ENCODE measurements around the gene DMP1. TPM values are rescaled to one million over a fixed set of nuclear protein-coding genes. Genes with fewer than 3 reads are reported as not detected.
"Not testable (repeated sequence)": the region's sequence is repeated elsewhere in the genome, so short reads cannot be mapped to it uniquely, and the experiment has no call there.

Gene DMP1
- total RNA-seq, 4 donors from 2014 or later, result 0.11 TPM; not detected in 3

- no peak for TF ChIP-seq CTCF (IDR thresholded peaks at IDR 0.05 in 4 of 5, conservative IDR thresholded peaks at IDR 0.05 in 1 of 5)
- no peak for TF ChIP-seq POLR2A (IDR thresholded peaks at IDR 0.05)
These were observed 30.2 kb downstream of the DMP1 start for GRCh38 chr4:87680271-87680670.

GRCh38 chr4:87688316-87688715 lies 38.2 kb downstream of the DMP1 start:
- H3K4me1 ChIP-seq, result no peaks in the 10 kb centered on the region
- no peaks in the 10 kb centered on the region for H3K36me3 ChIP-seq
- no peaks in the 10 kb centered on the region for H3K27me3 ChIP-seq
- intact Hi-C loops (cut with DNase I; ENCODE audit: low total_unique reads), result no loop called here
- TF ChIP-seq POLR2A (IDR thresholded peaks at IDR 0.05), result no peak
- TF ChIP-seq CTCF (IDR thresholded peaks at IDR 0.05 in 4 of 5, conservative IDR thresholded peaks at IDR 0.05 in 1 of 5), result no peak
- H3K27ac ChIP-seq, result no peak overlapping the region
- H3K4me3 ChIP-seq, result no peak overlapping the region
- DNase-seq, result no peak
- no peaks in the 10 kb centered on the region for H3K9me3 ChIP-seq
- no peak for ATAC-seq
- in situ Hi-C loops (cut with MboI; ENCODE audit: low sequenced_read_pairs in 4 of 4), result loop anchor here in 3 of 4 donors (10.0 to 25.0 kb wide), 3 partner anchors 156 to 526 kb away; no protein-coding TSS in a partner anchor

More at GRCh38 chr4:87680271-87680670, 30.2 kb downstream of the DMP1 start:
- intact Hi-C loops (cut with DNase I; ENCODE audit: low total_unique reads), result no loop called here
- ATAC-seq (no peak), DNase-seq (no peak)
- Histone ChIP-seq H3K4me3 (no peak overlapping the region), H3K27ac (peak overlapping the region; percentile 22 to 52 (median 42)), H3K27me3 (no peaks in the 10 kb centered on the region), H3K4me1 (peaks cover 0 to 10% of the 10 kb centered on the region in 2 donors), H3K9me3 (no peaks in the 10 kb centered on the region), H3K36me3 (no peaks in the 10 kb centered on the region)
- in situ Hi-C loops (cut with MboI; ENCODE audit: low sequenced_read_pairs in 4 of 4), result loop anchor here (5.0 to 25.0 kb wide), 6 partner anchors 157 to 535 kb away; no protein-coding TSS in a partner anchor

- ATAC-seq; DNase-seq; H3K27ac ChIP-seq; H3K4me1 ChIP-seq; H3K36me3 ChIP-seq; H3K27me3 ChIP-seq; H3K4me3 ChIP-seq; intact Hi-C loops (cut with DNase I; ENCODE audit: low total_unique reads); H3K9me3 ChIP-seq: not testable (repeated sequence)
- in situ Hi-C loops (cut with MboI; ENCODE audit: low sequenced_read_pairs in 4 of 4), result loop anchor here in 2 of 4 donors (25.0 kb wide), 1 partner anchor 521 kb away; no protein-coding TSS in a partner anchor
These were observed 40.9 kb downstream of the DMP1 start for GRCh38 chr4:87690947-87691346.

GRCh38 chr4:87692060-87692459 lies 42.0 kb downstream of the DMP1 start:
- DNase-seq; ATAC-seq; H3K4me1 ChIP-seq; H3K27ac ChIP-seq; H3K27me3 ChIP-seq; H3K9me3 ChIP-seq; intact Hi-C loops (cut with DNase I; ENCODE audit: low total_unique reads); H3K36me3 ChIP-seq; H3K4me3 ChIP-seq: not testable (repeated sequence)
- in situ Hi-C loops (cut with MboI; ENCODE audit: low sequenced_read_pairs in 4 of 4), result loop anchor here in 2 of 4 donors (25.0 kb wide), 1 partner anchor 520 kb away; no protein-coding TSS in a partner anchor

GRCh38 chr4:87697272-87697671 lies 47.2 kb downstream of the DMP1 start:
- H3K4me3 ChIP-seq, result no peak overlapping the region
- ATAC-seq, result no peak
- no peak overlapping the region for H3K27ac ChIP-seq
- no peaks in the 10 kb centered on the region for H3K27me3 ChIP-seq
- H3K4me1 ChIP-seq, result no peaks in the 10 kb centered on the region
- no peak for DNase-seq
- in situ Hi-C loops (cut with MboI; ENCODE audit: low sequenced_read_pairs in 4 of 4) (loop anchor here in 2 of 4 donors (25.0 kb wide), 1 partner anchor 515 kb away; no protein-coding TSS in a partner anchor), intact Hi-C loops (cut with DNase I; ENCODE audit: low total_unique reads) (no loop called here)
- TF ChIP-seq POLR2A (IDR thresholded peaks at IDR 0.05), result no peak
- no peak for TF ChIP-seq CTCF (IDR thresholded peaks at IDR 0.05 in 4 of 5, conservative IDR thresholded peaks at IDR 0.05 in 1 of 5)
- no peaks in the 10 kb centered on the region for H3K9me3 ChIP-seq
- H3K36me3 ChIP-seq, result no peaks in the 10 kb centered on the region

- Histone ChIP-seq H3K27me3 (no peaks in the 10 kb centered on the region), H3K9me3 (no peaks in the 10 kb centered on the region), H3K27ac (no peak overlapping the region), H3K4me3 (no peak overlapping the region), H3K36me3 (no peaks in the 10 kb centered on the region), H3K4me1 (no peaks in the 10 kb centered on the region)
- no peak for DNase-seq
- no peak for TF ChIP-seq CTCF (IDR thresholded peaks at IDR 0.05 in 4 of 5, conservative IDR thresholded peaks at IDR 0.05 in 1 of 5)
- no peak for TF ChIP-seq POLR2A (IDR thresholded peaks at IDR 0.05)
- intact Hi-C loops (cut with DNase I; ENCODE audit: low total_unique reads) (no loop called here), in situ Hi-C loops (cut with MboI; ENCODE audit: low sequenced_read_pairs in 4 of 4) (loop anchor here in 2 of 4 donors (25.0 kb wide), 1 partner anchor 514 kb away; no protein-coding TSS in a partner anchor)
- ATAC-seq, result no peak
These were observed 47.9 kb downstream of the DMP1 start for GRCh38 chr4:87697945-87698344.
